GM12892 (cell line): ENCODE data around the gene C21orf58.
A peak's percentile ranks its signal among the peaks of the same experiment; 100 is the strongest.

Source experiments
- DNase-seq: peaks from one replicate; pipeline ENCODE4 v3.0.0; 2011; ENCODE audit not compliant: insufficient read length
- FAIRE-seq: peaks from 2 replicates; lab custom pipeline; 2011; peaks lifted over from hg19 to GRCh38; lab: Jason Lieb, UNC
- POLR2A ChIP-seq: IDR thresholded peaks from 2 replicates; pipeline ENCODE4 v1.6.1; 2011; ENCODE audit warnings: low read depth, low read length, control low read depth
- POLR2AphosphoS5 ChIP-seq: IDR thresholded peaks from 2 replicates; pipeline ENCODE4 v1.6.1; 2011; ENCODE audit warnings: low read depth, low read length, control low read depth
- TAF1 ChIP-seq: IDR thresholded peaks from 2 replicates; pipeline ENCODE4 v1.6.1; 2011; ENCODE audit warnings: low read depth, mild to moderate bottlenecking, control low read depth, low read length, borderline replicate concordance

C21orf58 gene

GRCh38 chr21:46301759-46302158, 21.9 kb downstream of the C21orf58 start:
- no peak for TF ChIP-seq POLR2AphosphoS5
- no peak for TF ChIP-seq POLR2A
- no peak for TF ChIP-seq TAF1
- DNase-seq (no peak), FAIRE-seq (no peak)

GRCh38 chr21:46299167-46299566, 24.5 kb downstream of the C21orf58 start:
- FAIRE-seq = no peak
- no peak for DNase-seq
- no peak for TF ChIP-seq POLR2AphosphoS5
- no peak for TF ChIP-seq TAF1
- no peak for TF ChIP-seq POLR2A

DNA sequence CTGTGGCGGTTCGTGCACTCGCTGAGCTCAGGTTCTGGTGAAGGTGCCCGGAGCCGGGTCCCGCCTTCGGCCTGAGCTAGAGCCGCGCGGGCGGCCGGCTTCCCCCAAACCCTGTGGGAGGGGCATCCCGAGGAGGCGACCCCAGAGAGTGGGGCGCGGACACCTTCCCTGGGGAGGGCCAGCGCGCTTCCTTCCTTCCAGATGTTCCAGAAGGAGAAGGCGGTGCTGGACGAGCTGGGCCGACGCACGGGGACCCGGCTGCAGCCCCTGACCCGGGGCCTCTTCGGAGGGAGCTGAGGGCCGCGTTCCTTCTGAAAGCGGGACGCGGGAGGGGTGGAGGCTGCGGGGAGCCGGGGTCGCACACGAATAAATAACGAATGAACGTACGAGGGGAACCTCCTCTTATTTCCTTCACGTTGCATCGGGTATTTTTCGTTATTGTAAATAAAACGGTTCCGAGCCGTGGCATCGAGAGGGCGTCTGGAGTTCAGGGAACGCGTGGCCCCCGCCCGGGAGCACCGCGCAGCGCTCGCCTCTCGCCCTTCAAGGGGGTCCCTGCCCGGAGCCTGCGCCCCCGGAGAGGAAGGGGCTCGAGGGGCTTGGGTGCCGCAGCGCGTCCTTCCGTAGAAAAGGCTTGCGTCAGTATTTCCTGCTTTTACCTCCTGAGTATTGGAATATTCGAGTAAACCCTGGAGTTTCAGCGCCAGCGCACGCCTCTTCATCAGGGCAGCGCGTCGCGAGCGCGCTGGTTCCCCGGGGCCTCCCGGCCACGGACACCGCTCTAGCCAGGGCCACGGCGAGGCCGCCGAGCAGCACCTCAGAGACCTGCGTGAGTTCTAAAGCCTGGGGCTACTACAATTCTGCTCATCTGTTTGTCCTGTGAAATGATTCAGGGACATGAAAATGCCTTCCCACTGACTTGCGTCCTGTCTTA, 26.1 kb downstream of the C21orf58 start:
- FAIRE-seq (no peak), DNase-seq (no peak)
- no peak for TF ChIP-seq TAF1
- no peak for TF ChIP-seq POLR2AphosphoS5

- DNase-seq (no peak), FAIRE-seq (no peak)
- TF ChIP-seq TAF1 (no peak), POLR2AphosphoS5 (no peak), POLR2A (peak; percentile 52; the same call in 1 of the 2 replicates)
Measured at GRCh38 chr21:46295996-46296752, 27.5 kb downstream of the C21orf58 start.

- DNase-seq (no peak), FAIRE-seq (no peak)
Measured at GRCh38 chr21:46295177-46295770, 28.4 kb downstream of the C21orf58 start.

DNA sequence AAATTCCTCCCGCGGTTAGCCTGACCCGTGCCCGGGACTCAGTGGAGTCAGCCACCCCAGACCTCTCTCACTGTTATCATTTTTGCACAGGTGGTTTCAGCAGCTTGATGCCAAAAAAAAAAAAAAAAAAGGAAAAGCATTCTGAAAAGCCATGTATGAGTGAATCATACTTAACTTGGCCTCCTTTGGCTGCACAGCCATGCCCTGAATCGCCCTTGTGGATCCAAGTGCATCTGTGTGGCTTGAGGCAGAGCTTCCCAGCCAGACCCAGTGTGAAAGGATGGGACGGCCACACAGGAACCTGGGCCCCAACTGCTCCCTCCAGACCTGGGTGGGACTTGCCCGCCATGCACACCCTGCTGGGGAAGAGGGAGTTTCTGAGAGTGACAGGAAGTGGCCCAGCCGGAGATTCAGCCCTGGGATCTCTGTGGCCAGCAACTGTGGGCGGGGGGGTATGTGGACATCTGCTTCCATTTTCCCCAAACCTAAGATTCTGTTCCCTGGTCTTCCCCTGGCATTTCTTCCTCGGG, 29.0 kb downstream of the C21orf58 start:
- TF ChIP-seq POLR2A (no peak), TAF1 (no peak), POLR2AphosphoS5 (no peak)
- FAIRE-seq = no peak
- no peak for DNase-seq

More at GRCh38 chr21:46295177-46295770, 28.4 kb downstream of the C21orf58 start:
- TF ChIP-seq POLR2A (no peak), POLR2AphosphoS5 (no peak), TAF1 (no peak)

GRCh38 chr21:46291561-46291960, 32.1 kb downstream of the C21orf58 start:
- TF ChIP-seq POLR2AphosphoS5 (no peak), POLR2A (no peak), TAF1 (no peak)
- DNase-seq (no peak), FAIRE-seq (no peak)

GRCh38 chr21:46289655-46290179, 34.0 kb downstream of the C21orf58 start:
- TF ChIP-seq POLR2A = no peak
- no peak for TF ChIP-seq POLR2AphosphoS5
- TF ChIP-seq TAF1 = no peak
- peak; percentile 27 for FAIRE-seq
- DNase-seq = no peak

DNA sequence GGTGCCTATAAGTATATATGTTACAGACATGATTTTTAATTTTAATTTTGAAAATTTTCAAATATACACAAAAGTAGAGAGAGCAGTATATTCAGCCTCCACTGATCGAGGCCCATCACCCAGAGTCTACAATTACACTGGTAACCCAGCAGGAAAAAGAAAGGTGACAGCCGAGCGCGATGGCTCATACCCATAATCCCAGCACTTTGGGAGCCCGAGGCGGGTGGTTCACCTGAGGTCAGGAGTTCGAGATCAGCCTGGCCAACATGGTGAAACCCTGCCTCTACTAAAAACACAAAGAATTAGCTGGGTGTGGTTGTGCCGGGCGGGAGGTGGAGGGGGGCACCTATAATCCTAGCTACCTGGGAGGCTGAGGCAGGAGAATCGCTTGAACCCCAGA, 36.1 kb downstream of the C21orf58 start:
- no peak for FAIRE-seq
- DNase-seq = no peak
- TF ChIP-seq POLR2A = no peak
- no peak for TF ChIP-seq POLR2AphosphoS5
- no peak for TF ChIP-seq TAF1

DNA sequence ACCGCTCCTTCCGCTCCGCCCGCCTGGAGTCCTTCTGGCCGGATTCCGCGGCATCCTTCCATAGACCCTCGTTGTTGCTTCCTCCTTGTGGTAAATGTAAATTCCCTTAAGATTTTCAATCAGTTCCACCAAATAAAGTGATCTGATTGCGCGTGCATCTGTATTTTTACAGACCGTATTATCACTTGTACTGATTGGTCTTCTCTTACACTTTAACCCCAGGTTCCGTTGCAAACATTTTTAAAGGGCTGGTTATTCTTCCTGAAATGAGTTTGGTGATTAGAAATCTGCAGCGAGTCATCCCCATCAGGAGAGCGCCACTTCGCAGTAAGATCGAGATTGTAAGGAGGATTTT, 37.0 kb downstream of the C21orf58 start:
- DNase-seq = no peak
- FAIRE-seq = no peak

More for the DNA sequence above, 37.0 kb downstream of the C21orf58 start:
- TF ChIP-seq TAF1 = no peak
- TF ChIP-seq POLR2AphosphoS5 = no peak
- no peak for TF ChIP-seq POLR2A
